Measurements from ENCODE around the gene RSKR.
"Not testable (repeated sequence)": the region's sequence is repeated elsewhere in the genome, so short reads cannot be mapped to it uniquely, and the experiment has no call there.

The RSKR gene

DNA sequence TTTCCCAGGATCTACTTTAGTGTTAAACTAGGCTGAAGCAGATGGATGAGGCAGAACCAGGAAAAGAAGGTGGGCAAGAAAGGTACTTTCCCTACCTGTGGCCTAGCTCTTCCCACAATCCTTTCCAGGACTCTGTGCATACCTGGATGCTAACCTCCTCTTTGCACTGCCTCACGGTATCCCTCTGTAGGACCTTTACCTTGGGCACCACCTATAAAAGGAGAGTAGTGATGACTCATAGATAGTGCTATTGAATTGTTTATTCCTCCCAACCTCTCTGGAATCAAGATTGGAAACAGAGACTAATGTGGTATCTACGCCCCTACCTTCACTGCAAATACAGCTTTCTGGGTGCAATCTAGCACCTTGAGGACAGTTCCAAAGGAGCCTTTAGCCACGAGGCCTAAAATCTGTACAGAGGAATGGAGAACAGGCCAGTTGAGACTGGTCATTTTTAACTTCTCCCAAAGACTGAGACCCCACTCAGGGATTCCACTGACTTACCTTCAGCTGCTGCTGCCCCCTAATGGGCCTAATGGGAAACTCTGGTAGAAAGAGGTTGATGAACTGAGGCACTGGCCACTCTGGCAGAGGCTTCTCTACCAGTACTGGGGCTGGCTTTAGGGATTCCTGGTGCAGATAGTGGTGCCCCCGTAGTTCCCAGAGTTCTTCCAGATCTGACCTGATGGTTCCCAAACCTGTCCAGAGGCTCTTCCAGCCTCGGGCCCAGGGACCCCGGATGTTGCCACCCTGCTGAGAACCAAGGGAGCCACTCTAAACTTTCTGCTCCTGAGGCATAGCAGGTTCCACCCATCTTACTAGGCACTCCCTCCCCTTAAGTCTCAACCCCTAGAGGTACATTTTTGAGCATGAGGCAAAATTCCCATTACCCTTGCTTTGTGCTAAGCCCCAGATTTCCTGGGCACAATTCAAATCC is 781 bp downstream of the RSKR start:
- CTCF ChIA-PET = interaction anchor here (0.7 to 3.8 kb wide), 17 partner anchors 9 to 121 kb away, joined by 3 to 29 read pairs (median 4); partner anchors contain the start of gene ALDOC
- Mint-ChIP-seq H3K27ac (no peak overlapping the region), H3K9me3 (no peaks in the 10 kb centered on the region), H3K27me3 (no peaks in the 10 kb centered on the region), H3K4me3 (no peak overlapping the region), H3K36me3 (peaks cover 61% of the 10 kb centered on the region), H3K4me1 (no peaks in the 10 kb centered on the region)
- DNase-seq = peak; percentile 47

GRCh38 chr17:28612531-28612930 is 1.5 kb downstream of the RSKR start:
- no peak for DNase-seq
- Mint-ChIP-seq H3K9me3 (no peaks in the 10 kb centered on the region), H3K27me3 (no peaks in the 10 kb centered on the region), H3K27ac (peak overlapping the region; percentile 19), H3K4me3 (no peak overlapping the region), H3K36me3 (peaks cover 60% of the 10 kb centered on the region), H3K4me1 (no peaks in the 10 kb centered on the region)
- CTCF ChIA-PET = interaction anchor here (0.7 to 3.8 kb wide), 15 partner anchors 9 to 120 kb away, joined by 3 to 29 read pairs (median 4); partner anchors contain the start of gene ALDOC

DNA sequence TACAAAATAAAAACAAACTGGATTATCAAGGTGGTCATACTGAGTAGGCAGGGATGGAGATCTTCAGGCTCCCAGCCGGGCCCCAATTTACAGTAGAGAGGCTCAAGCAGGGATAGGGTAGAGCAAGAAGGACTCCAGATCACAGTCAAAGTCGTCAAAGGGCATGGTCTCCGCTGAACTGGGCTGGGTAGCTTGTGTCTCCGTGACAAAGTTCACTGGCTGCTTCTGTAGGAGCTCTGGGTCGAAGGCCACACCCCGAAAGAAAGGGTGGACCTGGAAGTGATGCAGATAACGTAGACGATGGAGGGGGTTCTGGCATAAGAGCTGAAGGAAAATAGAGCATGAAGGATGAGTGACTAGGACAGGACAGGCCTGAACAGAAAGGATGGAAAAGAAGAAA is 3.6 kb downstream of the RSKR start:
- DNase-seq = no peak
- Mint-ChIP-seq H3K4me1 (no peaks in the 10 kb centered on the region), H3K9me3 (no peaks in the 10 kb centered on the region), H3K27me3 (no peaks in the 10 kb centered on the region), H3K27ac (no peak overlapping the region), H3K4me3 (no peak overlapping the region), H3K36me3 (peaks cover 41% of the 10 kb centered on the region)
- CTCF ChIA-PET = interaction anchor here (1.1 to 3.8 kb wide), 3 partner anchors 17 to 87 kb away, joined by 3 to 29 read pairs (median 4); no protein-coding TSS in a partner anchor

GRCh38 chr17:28604031-28604430 is 10.0 kb downstream of the RSKR start:
- H3K27me3 Mint-ChIP-seq, H3K36me3 Mint-ChIP-seq, H3K9me3 Mint-ChIP-seq, H3K4me3 Mint-ChIP-seq, H3K27ac Mint-ChIP-seq, DNase-seq, H3K4me1 Mint-ChIP-seq, CTCF ChIA-PET: not testable (repeated sequence)

- CTCF ChIA-PET = interaction anchor here (0.9 kb wide), 1 partner anchor 13 kb away, joined by 4 read pairs; no protein-coding TSS in a partner anchor
Observed at GRCh38 chr17:28599311-28600184, 14.4 kb downstream of the RSKR start.

DNA sequence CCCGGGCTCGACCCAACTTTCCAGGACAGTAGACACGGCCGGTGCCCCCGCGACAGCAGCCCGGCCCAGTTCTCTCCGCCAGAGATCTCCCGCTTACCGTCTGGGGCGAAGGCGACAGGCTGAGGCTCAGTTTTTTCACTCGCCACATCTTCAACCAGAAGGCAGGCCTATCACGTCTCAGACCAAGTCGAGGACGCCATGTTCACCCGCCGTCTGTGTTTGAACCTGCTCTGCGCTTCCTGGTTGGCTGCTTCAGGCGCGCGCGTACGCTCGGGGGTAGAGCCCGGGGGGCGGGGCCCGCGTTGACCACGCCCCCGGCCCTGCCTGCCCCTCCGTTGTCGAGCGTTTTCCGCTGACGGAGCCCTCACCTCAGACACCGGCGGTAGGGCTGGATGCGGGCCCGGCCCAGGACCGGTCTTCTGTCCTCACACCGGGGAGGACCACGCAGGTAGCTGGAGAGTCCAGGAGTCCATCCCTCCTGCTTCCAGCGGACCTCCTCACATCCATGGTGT is 15.1 kb downstream of the RSKR start, which contains the start of gene SPAG5:
SPAG5 (minus strand) TSS at position 227 of the 512 bp plus-strand sequence; CDS start at position 148, 79 bp downstream.
- Mint-ChIP-seq H3K4me3 (peak within 1 kb of the TSS; percentile 82), H3K9me3 (no peaks in the 10 kb centered on the region), H3K36me3 (peaks cover 10% of the 10 kb centered on the region), H3K4me1 (peaks cover 24% of the 10 kb centered on the region), H3K27ac (peak within 1 kb of the TSS; percentile 99), H3K27me3 (no peaks in the 10 kb centered on the region)
- CTCF ChIA-PET = interaction anchor here (0.9 to 1.0 kb wide), 2 partner anchors 14 to 26 kb away, joined by 3 to 4 read pairs; no protein-coding TSS in a partner anchor
- peak; percentile 96 for DNase-seq

More at GRCh38 chr17:28599311-28600184, 14.4 kb downstream of the RSKR start:
- Mint-ChIP-seq H3K9me3 (no peaks in the 10 kb centered on the region), H3K4me1 (peaks cover 23% of the 10 kb centered on the region), H3K4me3 (peak overlapping the region; percentile 82), H3K27ac (peak overlapping the region; percentile 99), H3K27me3 (no peaks in the 10 kb centered on the region), H3K36me3 (peaks cover 11% of the 10 kb centered on the region)
- peak; percentile 58 for DNase-seq

DNA sequence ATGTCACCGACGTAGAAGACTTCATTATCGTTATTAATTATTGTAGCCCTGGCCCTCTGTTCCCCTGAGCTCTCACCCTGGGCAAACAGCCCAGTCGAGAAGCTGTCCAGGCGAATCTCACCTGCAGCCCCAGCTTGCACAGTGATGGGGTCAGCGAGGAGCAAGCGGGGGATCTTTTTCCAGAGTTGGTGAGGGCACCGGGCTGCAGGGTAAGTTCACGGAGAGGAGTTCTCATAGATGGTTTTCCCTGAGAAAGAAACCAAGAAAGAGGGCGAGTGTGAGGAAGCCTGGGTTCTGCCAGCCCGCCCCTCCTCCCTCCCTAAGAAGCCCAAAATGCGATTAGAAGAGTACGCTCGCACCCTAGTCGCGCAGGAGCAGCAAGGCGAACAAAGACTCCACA is 15.6 kb downstream of the RSKR start:
- Mint-ChIP-seq H3K36me3 (peaks cover 11% of the 10 kb centered on the region), H3K27me3 (no peaks in the 10 kb centered on the region), H3K27ac (peak overlapping the region; percentile 99), H3K4me1 (peaks cover 25% of the 10 kb centered on the region), H3K9me3 (no peaks in the 10 kb centered on the region), H3K4me3 (peak overlapping the region; percentile 82)
- CTCF ChIA-PET = interaction anchor here (0.7 to 1.1 kb wide), 3 partner anchors 14 to 50 kb away, joined by 3 read pairs; no protein-coding TSS in a partner anchor
- no peak for DNase-seq

GRCh38 chr17:28597606-28598383 is 16.2 kb downstream of the RSKR start:
- Mint-ChIP-seq H3K4me3 (peak overlapping the region; percentile 82), H3K9me3 (no peaks in the 10 kb centered on the region), H3K36me3 (peaks cover 12% of the 10 kb centered on the region), H3K27me3 (no peaks in the 10 kb centered on the region), H3K4me1 (peaks cover 25% of the 10 kb centered on the region), H3K27ac (peak overlapping the region; percentile 99)
- DNase-seq = no peak
- CTCF ChIA-PET = interaction anchor here (0.7 to 1.1 kb wide), 3 partner anchors 13 to 51 kb away, joined by 3 read pairs; no protein-coding TSS in a partner anchor

DNA sequence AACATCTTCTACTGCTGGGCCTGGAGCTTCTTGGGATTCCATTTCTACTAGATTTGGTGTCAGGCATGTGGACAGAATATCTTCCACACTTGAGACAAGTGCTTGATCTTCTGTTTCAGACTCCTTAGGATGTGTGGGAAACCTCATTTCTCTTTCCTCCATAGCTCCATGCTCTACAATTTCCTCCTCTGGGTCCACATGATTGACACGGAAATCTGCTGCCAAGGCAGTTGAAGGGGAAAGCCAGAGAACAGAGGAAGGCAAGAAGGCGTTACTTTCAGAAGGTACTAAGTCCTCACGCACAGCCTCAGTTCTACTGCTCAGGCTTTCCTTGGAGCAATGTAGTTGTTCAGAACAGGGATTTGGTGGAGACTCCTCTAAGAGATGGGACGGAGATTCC is 21.7 kb downstream of the RSKR start:
- H3K4me1 Mint-ChIP-seq = peaks cover 6% of the 10 kb centered on the region
- no peaks in the 10 kb centered on the region for H3K9me3 Mint-ChIP-seq
- H3K27ac Mint-ChIP-seq = no peak overlapping the region
- no peak overlapping the region for H3K4me3 Mint-ChIP-seq
- CTCF ChIA-PET = interaction anchor here (0.9 kb wide), 1 partner anchor 21 kb away, joined by 3 read pairs; no protein-coding TSS in a partner anchor
- no peaks in the 10 kb centered on the region for H3K27me3 Mint-ChIP-seq
- no peak for DNase-seq
- H3K36me3 Mint-ChIP-seq = peaks cover 26% of the 10 kb centered on the region

- DNase-seq = no peak
- Mint-ChIP-seq H3K27me3 (no peaks in the 10 kb centered on the region), H3K4me1 (peaks cover 2% of the 10 kb centered on the region), H3K36me3 (peaks cover 29% of the 10 kb centered on the region), H3K27ac (peak overlapping the region; percentile 58), H3K9me3 (no peaks in the 10 kb centered on the region), H3K4me3 (no peak overlapping the region)
- CTCF ChIA-PET = interaction anchor here (0.9 kb wide), 1 partner anchor 39 kb away, joined by 3 read pairs; no protein-coding TSS in a partner anchor
Observed at GRCh38 chr17:28585851-28586250, 28.1 kb downstream of the RSKR start.

DNA sequence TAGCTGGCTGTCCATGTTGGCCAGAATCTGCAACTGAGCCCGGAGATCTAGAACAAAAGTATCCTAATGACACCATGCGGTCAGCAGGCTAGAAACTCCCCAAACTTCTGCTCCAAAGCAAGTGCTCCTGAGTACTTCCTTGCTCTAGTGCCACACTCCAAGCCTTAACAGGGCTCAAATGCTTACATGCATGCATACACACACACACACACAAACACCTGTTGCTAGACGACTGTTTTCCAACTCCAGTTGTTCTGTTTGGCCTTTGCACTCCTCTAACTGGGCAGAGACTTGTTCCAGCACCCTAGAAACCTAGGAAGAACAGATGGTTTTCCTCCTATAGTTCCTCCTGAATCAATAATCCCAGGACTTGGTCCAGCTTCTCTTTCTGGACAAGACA is 29.6 kb downstream of the RSKR start:
- Mint-ChIP-seq H3K4me1 (peaks cover 10% of the 10 kb centered on the region), H3K4me3 (no peak overlapping the region), H3K27me3 (no peaks in the 10 kb centered on the region), H3K27ac (no peak overlapping the region), H3K36me3 (peaks cover 38% of the 10 kb centered on the region), H3K9me3 (no peaks in the 10 kb centered on the region)
- CTCF ChIA-PET = interaction anchor here (0.9 to 1.4 kb wide), 2 partner anchors 13 to 167 kb away, joined by 3 read pairs; no protein-coding TSS in a partner anchor
- no peak for DNase-seq

GRCh38 chr17:28582513-28582912 is 31.5 kb downstream of the RSKR start:
- no peak overlapping the region for H3K4me3 Mint-ChIP-seq
- DNase-seq = no peak
- no peak overlapping the region for H3K27ac Mint-ChIP-seq
- CTCF ChIA-PET = interaction anchor here (1.5 kb wide), 1 partner anchor 33 kb away, joined by 4 read pairs; no protein-coding TSS in a partner anchor
- H3K9me3 Mint-ChIP-seq = no peaks in the 10 kb centered on the region
- peaks cover 9% of the 10 kb centered on the region for H3K4me1 Mint-ChIP-seq
- no peaks in the 10 kb centered on the region for H3K27me3 Mint-ChIP-seq
- H3K36me3 Mint-ChIP-seq = peaks cover 40% of the 10 kb centered on the region

- no peaks in the 10 kb centered on the region for H3K27me3 Mint-ChIP-seq
Observed at GRCh38 chr17:28580959-28581358, 33.0 kb downstream of the RSKR start.

More at GRCh38 chr17:28580959-28581358, 33.0 kb downstream of the RSKR start:
- no peak overlapping the region for H3K27ac Mint-ChIP-seq
- H3K4me3 Mint-ChIP-seq = no peak overlapping the region
- no peaks in the 10 kb centered on the region for H3K9me3 Mint-ChIP-seq
- CTCF ChIA-PET = interaction anchor here (1.0 kb wide), 1 partner anchor 9 kb away, joined by 3 read pairs; the partner anchor contains the start of gene PIGS
- H3K4me1 Mint-ChIP-seq = peaks cover 21% of the 10 kb centered on the region
- DNase-seq = no peak
- peaks cover 39% of the 10 kb centered on the region for H3K36me3 Mint-ChIP-seq

All from activated naive CD4-positive, alpha-beta T cell treated with anti-CD3 and anti-CD28 coated beads, Interleukin-2, amount 10 ng/mL, durations not matched to agents 7 days and 5 days (primary cell).